Prostate gland (tissue), 1 donor: ENCODE measurements around the gene LRRN2.

Source experiments
- POLR2A ChIP-seq: fragments of 450-650 bp; IDR thresholded peaks from one replicate; pipeline ENCODE4 v1.6.1; 2016; ENCODE audit warnings: antibody characterized with exemption, mild to moderate bottlenecking
- POLR2AphosphoS5 ChIP-seq: sonication (generic); formaldehyde crosslinking; IDR thresholded peaks from one replicate; pipeline ENCODE4 v1.6.1; 2017; ENCODE audit warnings: antibody characterized with exemption

GRCh38 chr1:204652497-204652896 lies 33.0 kb downstream of the LRRN2 start:
- no peak for TF ChIP-seq POLR2A
- no peak for TF ChIP-seq POLR2AphosphoS5
